GM12864 (cell line): ENCODE results near the gene RNASE12.

Source experiments
- DNase-seq: peaks from one replicate; pipeline ENCODE4 v3.0.0-alpha.2; 2011; ENCODE audit warnings: low read depth
- H3K4me3 ChIP-seq: 2 replicates; pipeline ENCODE4 v1.5.1; 2011; ENCODE audit warnings: mild to moderate bottlenecking, low read depth, low read length, control low read depth
- CTCF ChIP-seq: IDR thresholded peaks from 2 replicates; pipeline ENCODE4 v1.5.1; 2011; ENCODE audit warnings: low read depth, mild to moderate bottlenecking, moderate library complexity, low read length, control low read depth, inconsistent platforms; ENCODE audit errors: missing control alignments

RNASE12 gene

GRCh38 chr14:20551606-20552005 lies 39.6 kb downstream of the RNASE12 start:
- no peak for DNase-seq
- H3K4me3 ChIP-seq, result no peak overlapping the region
- TF ChIP-seq CTCF, result no peak

- DNase-seq, result no peak
- TF ChIP-seq CTCF, result no peak
- no peak overlapping the region for H3K4me3 ChIP-seq
Observed at GRCh38 chr14:20550926-20551325, 40.2 kb downstream of the RNASE12 start.

GRCh38 chr14:20548414-20549158 lies 42.6 kb downstream of the RNASE12 start:
- no peak for DNase-seq
- TF ChIP-seq CTCF, result no peak
- no peak overlapping the region for H3K4me3 ChIP-seq

- no peak overlapping the region for H3K4me3 ChIP-seq
- no peak for TF ChIP-seq CTCF
- no peak for DNase-seq
Observed at GRCh38 chr14:20546877-20547276, 44.3 kb downstream of the RNASE12 start.
